A549 (cell line): ENCODE measurements around the gene AGBL4. TPM values are rescaled to one million over a fixed set of nuclear protein-coding genes. Genes with fewer than 3 reads are reported as not detected.

Experiments used
- ATAC-seq, 2 experiments: fragments of 200-7000 bp in 1 of 2; fragments of >200 bp in 1 of 2; cut with Nextera tagmentation in 1 of 2; cut with Tn5 transposase in 1 of 2; 3 replicates each; pipeline versions ENCODE4 v1.8.0 to v1.9.1; 2018 to 2020; ENCODE audit warnings: mild to moderate bottlenecking in 1 of 2, moderate library complexity in 1 of 2
- CTCF ChIA-PET: fragments of 300-600 bp; sonication (Branson Sonifier 250); formaldehyde crosslinking; extraction: SDS; loops from one replicate; lab custom pipeline; 2021; ENCODE audit warnings: antibody characterized with exemption, inconsistent platforms; lab: Yijun Ruan, JAX
- POLR2A ChIA-PET: fragments of 350-600 bp; formaldehyde crosslinking; extraction: SDS; loops from one replicate; lab custom pipeline; 2021; ENCODE audit warnings: antibody characterized with exemption, inconsistent platforms; lab: Yijun Ruan, JAX
- DNase-seq, 2 experiments: peaks; one replicate each; pipeline versions ENCODE4 v3.0.0 to v3.0.0-alpha.2; 2011 to 2016; ENCODE audit warnings: low read depth in 1 of 2, low spot score in 1 of 2
- FAIRE-seq: peaks from 2 replicates; lab custom pipeline; 2011; peaks lifted over from hg19 to GRCh38; lab: Jason Lieb, UNC
- H3K27ac ChIP-seq, 2 experiments: fragments of >200 bp; sonication (Bioruptor Twin); formaldehyde crosslinking; 3 replicates each; pipeline ENCODE4 v1.5.1; 2016 to 2017
- H3K4me1 ChIP-seq: fragments of >200 bp; sonication (Bioruptor Twin); formaldehyde crosslinking; 3 replicates; pipeline ENCODE4 v1.6.1; 2016
- H3K4me2 ChIP-seq: fragments of >200 bp; sonication (Bioruptor Twin); formaldehyde crosslinking; 3 replicates; pipeline ENCODE4 v1.6.1; 2016
- H3K4me3 ChIP-seq: fragments of >200 bp; sonication (Bioruptor Twin); formaldehyde crosslinking; 3 replicates; pipeline ENCODE4 v1.5.1; 2016
- H3K9me3 ChIP-seq: fragments of >200 bp; sonication (Bioruptor Twin); formaldehyde crosslinking; 3 replicates; pipeline ENCODE4 v1.6.1; 2016
- BHLHE40 ChIP-seq: IDR thresholded peaks from 2 replicates; pipeline ENCODE4 v1.6.1; 2012; ENCODE audit warnings: low read depth, low read length, inconsistent platforms
- CBX2 ChIP-seq: fragments of 200-600 bp; sonication (generic); IDR thresholded peaks from 2 replicates; pipeline ENCODE4 v1.6.1; 2016; ENCODE audit warnings: low read depth, mild to moderate bottlenecking, borderline replicate concordance
- EHF ChIP-seq: fragments of 250-450 bp; sonication (Bioruptor Pico); IDR thresholded peaks from 2 replicates; pipeline ENCODE4 v1.5.0; 2020; ENCODE audit warnings: mild to moderate bottlenecking
- ESRRA ChIP-seq: fragments of 150-350 bp; IDR thresholded peaks from 2 replicates; pipeline ENCODE4 v1.6.1; 2014; ENCODE audit warnings: mild to moderate bottlenecking, low read length, borderline replicate concordance
- HEYL ChIP-seq: fragments of 250-450 bp; sonication (Bioruptor Pico); IDR thresholded peaks from 2 replicates; pipeline ENCODE4 v1.8.0; 2021; ENCODE audit warnings: mild to moderate bottlenecking, moderate library complexity
- HOXA7 ChIP-seq: fragments of 250-450 bp; sonication (Bioruptor Pico); IDR thresholded peaks from 2 replicates; pipeline ENCODE4 v1.5.0; 2020; ENCODE audit warnings: mild to moderate bottlenecking, moderate library complexity
- HOXB5 ChIP-seq: fragments of 250-450 bp; sonication (Bioruptor Pico); IDR thresholded peaks from 2 replicates; pipeline ENCODE4 v1.5.0; 2020; ENCODE audit warnings: mild to moderate bottlenecking, moderate library complexity
- JUNB ChIP-seq: fragments of >200 bp; sonication (Bioruptor Twin); formaldehyde crosslinking; IDR thresholded peaks from 2 replicates; pipeline ENCODE4 v1.6.1; 2016
- NR3C1 ChIP-seq: fragments of >200 bp; sonication (Bioruptor Twin); formaldehyde crosslinking; IDR thresholded peaks from 3 replicates; pipeline ENCODE4 v1.6.1; 2017
- PHF8 ChIP-seq: fragments of 200-600 bp; sonication (generic); IDR thresholded peaks from 2 replicates; pipeline ENCODE4 v1.6.1; 2016; ENCODE audit warnings: low read depth, mild to moderate bottlenecking, antibody characterized with exemption, moderate library complexity, borderline replicate concordance
- RAD21 ChIP-seq, 2 experiments: fragments of >200 bp in 1 of 2; sonication (Bioruptor Twin) in 1 of 2; formaldehyde crosslinking in 1 of 2; IDR thresholded peaks in 1 of 2; conservative IDR thresholded peaks in 1 of 2; 2 replicates in 1 of 2; 3 replicates in 1 of 2; pipeline ENCODE4 v1.6.1; 2012 to 2018; ENCODE audit warnings: inconsistent platforms in 1 of 2
- RCOR1 ChIP-seq: fragments of 150-350 bp; IDR thresholded peaks from 2 replicates; pipeline ENCODE4 v1.6.1; 2014; ENCODE audit warnings: antibody characterized with exemption, low read length, low read depth
- RFX5 ChIP-seq: fragments of 450-650 bp; IDR thresholded peaks from 2 replicates; pipeline ENCODE4 v1.7.1; 2014; ENCODE audit warnings: antibody characterized with exemption, mild to moderate bottlenecking, moderate library complexity
- TFCP2L1 ChIP-seq: fragments of 250-450 bp; sonication (Bioruptor Pico); IDR thresholded peaks from 2 replicates; pipeline ENCODE4 v1.5.0; 2021; ENCODE audit warnings: mild to moderate bottlenecking
- TP53 ChIP-seq: fragments of 250-450 bp; sonication (Bioruptor Pico); IDR thresholded peaks from 2 replicates; pipeline ENCODE4 v1.5.0; 2021; ENCODE audit warnings: mild to moderate bottlenecking, moderate library complexity
- WGBS: methylation state at CpG from one replicate; pipeline ENCODE4 v1.1.6; 2017; ENCODE audit errors: missing lambda C conversion rate; 5-methylcytosine and 5-hydroxymethylcytosine counted together
- polyA plus RNA-seq, 4 experiments: library from polyadenylated mRNA; depleted of rRNA in 3 of 4; stranded (reverse); fragments of >200 nt; fragmentation: RNase III in 1 of 4; extraction: RNeasy Plus Mini Kit Qiagen cat#74134 plus additional on column Dnase treatment in 1 of 4; gene quantifications; 2 replicates in 3 of 4; 3 replicates in 1 of 4; pipeline ENCODE4 v1.2.3, GENCODE V29; 2011 to 2017
- TF ChIP-seq, protein P1 (sequence below): IDR thresholded peaks from 2 replicates; pipeline ENCODE4 v1.6.1; 2012
- TF ChIP-seq, protein P2 (sequence below): fragments of 450-650 bp; IDR thresholded peaks from 2 replicates; pipeline ENCODE4 v1.6.1; 2014; ENCODE audit warnings: antibody characterized with exemption
- TF ChIP-seq, protein P3 (sequence below): fragments of 150-350 bp; IDR thresholded peaks from 2 replicates; pipeline ENCODE4 v1.6.1; 2014; ENCODE audit warnings: low read depth, mild to moderate bottlenecking, low read length
- TF ChIP-seq, protein P4 (sequence below): fragments of 250-450 bp; sonication (Bioruptor Pico); IDR thresholded peaks from 2 replicates; pipeline ENCODE4 v1.5.0; 2020; ENCODE audit warnings: low read depth, mild to moderate bottlenecking, moderate library complexity
- TF ChIP-seq, protein P5 (sequence below): fragments of >200 bp; sonication (Bioruptor Twin); formaldehyde crosslinking; IDR thresholded peaks from 3 replicates; pipeline ENCODE4 v1.6.1; 2016
- TF ChIP-seq, protein P6 (sequence below): fragments of >200 bp; sonication (Bioruptor Twin); formaldehyde crosslinking; IDR thresholded peaks from 2 replicates; pipeline ENCODE4 v1.6.1; 2016
- TF ChIP-seq, protein P7 (sequence below): fragments of >200 bp; sonication (Bioruptor Twin); formaldehyde crosslinking; IDR thresholded peaks from 3 replicates; pipeline ENCODE4 v1.5.1; 2016

Gene AGBL4
- polyA plus RNA-seq, 2 of the 4 experiments (the other 2 are of a cell fraction): not detected

DNA sequence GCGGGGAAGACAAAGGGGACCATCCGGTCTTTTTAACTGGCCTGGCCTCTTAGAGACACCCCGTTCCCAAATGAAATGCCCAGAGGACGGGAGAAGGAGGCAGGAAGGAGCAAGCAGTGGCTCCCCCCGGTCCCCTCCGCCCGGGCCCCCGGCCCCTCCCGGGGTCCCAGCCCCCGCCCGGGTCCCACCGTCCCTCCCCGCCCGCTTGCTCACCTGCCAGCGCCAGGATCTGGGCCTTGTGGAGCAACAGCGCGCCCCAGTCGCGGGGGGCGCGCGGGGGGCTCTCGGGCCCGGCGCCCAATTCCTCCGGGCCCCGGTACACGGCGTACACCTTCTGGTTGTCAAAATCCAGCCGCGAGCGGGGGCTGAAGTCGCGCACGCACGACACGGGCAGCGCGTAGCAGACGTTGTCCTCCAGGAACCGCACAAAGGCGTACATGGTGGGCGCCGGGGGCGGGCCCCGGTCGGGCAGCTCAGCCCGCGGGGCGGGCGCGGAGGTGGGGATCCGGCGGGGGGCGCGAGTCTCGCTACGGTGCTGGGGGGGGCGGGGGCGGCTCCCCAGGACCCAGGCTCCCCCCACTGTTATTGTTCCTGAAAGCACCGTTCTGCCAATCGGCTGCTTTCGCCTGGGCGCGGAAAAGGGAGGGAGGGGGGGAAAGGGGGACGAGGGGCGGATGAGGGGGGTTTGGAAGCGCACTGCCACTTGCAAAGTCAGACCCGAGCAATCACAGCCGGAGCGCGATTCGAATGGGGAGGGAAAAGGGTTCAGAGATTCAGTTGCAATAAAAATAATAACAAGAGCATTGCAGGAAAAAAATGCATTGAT lies 1247.1 kb downstream of the AGBL4 start, which contains the start of gene BEND5:
Gene BEND5 (minus strand): TSS at position 499 of the 826 bp plus-strand sequence. CDS start 60 bp downstream, at position 439.
- DNase-seq (no peak), FAIRE-seq (no peak), ATAC-seq (no peak)
- Histone ChIP-seq H3K4me1 (no peaks in the 10 kb centered on the region), H3K4me2 (peak within 1 kb of the TSS; percentile 66), H3K27ac (0 out of 6 replicates have a peak within 1 kb of the TSS, but pooled peaks of 1 of the 2 experiments have one; percentile 24), H3K4me3 (peak within 1 kb of the TSS; percentile 38), H3K9me3 (no peaks in the 10 kb centered on the region)
- ChIA-PET POLR2A (no interaction called here), CTCF (no interaction called here)
- no peak for TF ChIP-seq TFCP2L1
- TF ChIP-seq, protein P1, sequence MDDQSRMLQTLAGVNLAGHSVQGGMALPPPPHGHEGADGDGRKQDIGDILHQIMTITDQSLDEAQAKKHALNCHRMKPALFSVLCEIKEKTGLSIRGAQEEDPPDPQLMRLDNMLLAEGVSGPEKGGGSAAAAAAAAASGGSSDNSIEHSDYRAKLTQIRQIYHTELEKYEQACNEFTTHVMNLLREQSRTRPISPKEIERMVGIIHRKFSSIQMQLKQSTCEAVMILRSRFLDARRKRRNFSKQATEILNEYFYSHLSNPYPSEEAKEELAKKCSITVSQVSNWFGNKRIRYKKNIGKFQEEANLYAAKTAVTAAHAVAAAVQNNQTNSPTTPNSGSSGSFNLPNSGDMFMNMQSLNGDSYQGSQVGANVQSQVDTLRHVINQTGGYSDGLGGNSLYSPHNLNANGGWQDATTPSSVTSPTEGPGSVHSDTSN: no peak
- no peak for TF ChIP-seq EHF (CRISPR knock-in tag)
- TF ChIP-seq RAD21 (conservative IDR thresholded peaks at IDR 0.05 in 1 of 2, IDR thresholded peaks at IDR 0.05 in 1 of 2): no peak
- TF ChIP-seq HOXB5 (CRISPR knock-in tag): no peak
- TF ChIP-seq, protein P2, sequence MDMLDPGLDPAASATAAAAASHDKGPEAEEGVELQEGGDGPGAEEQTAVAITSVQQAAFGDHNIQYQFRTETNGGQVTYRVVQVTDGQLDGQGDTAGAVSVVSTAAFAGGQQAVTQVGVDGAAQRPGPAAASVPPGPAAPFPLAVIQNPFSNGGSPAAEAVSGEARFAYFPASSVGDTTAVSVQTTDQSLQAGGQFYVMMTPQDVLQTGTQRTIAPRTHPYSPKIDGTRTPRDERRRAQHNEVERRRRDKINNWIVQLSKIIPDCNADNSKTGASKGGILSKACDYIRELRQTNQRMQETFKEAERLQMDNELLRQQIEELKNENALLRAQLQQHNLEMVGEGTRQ: no peak
- TF ChIP-seq, protein P3, sequence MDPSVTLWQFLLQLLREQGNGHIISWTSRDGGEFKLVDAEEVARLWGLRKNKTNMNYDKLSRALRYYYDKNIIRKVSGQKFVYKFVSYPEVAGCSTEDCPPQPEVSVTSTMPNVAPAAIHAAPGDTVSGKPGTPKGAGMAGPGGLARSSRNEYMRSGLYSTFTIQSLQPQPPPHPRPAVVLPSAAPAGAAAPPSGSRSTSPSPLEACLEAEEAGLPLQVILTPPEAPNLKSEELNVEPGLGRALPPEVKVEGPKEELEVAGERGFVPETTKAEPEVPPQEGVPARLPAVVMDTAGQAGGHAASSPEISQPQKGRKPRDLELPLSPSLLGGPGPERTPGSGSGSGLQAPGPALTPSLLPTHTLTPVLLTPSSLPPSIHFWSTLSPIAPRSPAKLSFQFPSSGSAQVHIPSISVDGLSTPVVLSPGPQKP: no peak
- WGBS: 25% methylated on average over 13 of the region's 73 CpGs

DNA sequence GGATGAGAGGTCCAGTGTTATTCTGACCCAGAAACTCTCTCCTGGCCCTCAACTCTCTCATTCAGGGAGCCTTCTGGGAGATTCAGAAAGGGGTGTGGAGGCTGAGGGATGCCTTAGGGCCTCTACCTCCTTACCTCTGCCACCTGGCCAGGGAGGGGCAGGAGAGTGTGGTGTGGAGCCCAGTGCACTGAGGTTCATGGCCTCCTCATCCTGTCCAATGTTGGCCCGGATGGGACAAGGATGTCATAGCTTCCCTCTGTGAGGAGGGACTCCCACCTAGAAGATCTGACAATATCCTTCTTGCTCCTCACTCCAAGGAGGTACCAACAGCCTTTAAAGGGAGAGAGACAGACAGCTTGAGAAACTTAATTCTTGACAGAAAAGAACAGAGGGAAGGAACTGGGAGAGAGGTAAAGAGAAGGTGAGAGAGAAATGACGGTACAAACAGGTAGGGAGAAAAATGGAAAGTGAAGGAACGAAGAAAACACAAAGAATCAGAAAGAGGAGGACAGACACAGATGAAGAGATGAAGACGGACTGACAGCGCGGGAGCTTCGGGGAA lies 1247.8 kb downstream of the AGBL4 start:
- no peak for FAIRE-seq
- TF ChIP-seq TFCP2L1 (no peak), CBX2 (no peak), HOXA7 (CRISPR knock-in tag) (no peak), NR3C1 (no peak), HOXB5 (CRISPR knock-in tag) (no peak), HEYL (CRISPR knock-in tag) (no peak), TP53 (CRISPR knock-in tag) (no peak), RCOR1 (no peak), RFX5 (no peak), BHLHE40 (no peak), EHF (CRISPR knock-in tag) (no peak), RAD21 (conservative IDR thresholded peaks at IDR 0.05 in 1 of 2, IDR thresholded peaks at IDR 0.05 in 1 of 2) (no peak), ESRRA (no peak), JUNB (no peak), PHF8 (no peak)
- TF ChIP-seq, protein P4, sequence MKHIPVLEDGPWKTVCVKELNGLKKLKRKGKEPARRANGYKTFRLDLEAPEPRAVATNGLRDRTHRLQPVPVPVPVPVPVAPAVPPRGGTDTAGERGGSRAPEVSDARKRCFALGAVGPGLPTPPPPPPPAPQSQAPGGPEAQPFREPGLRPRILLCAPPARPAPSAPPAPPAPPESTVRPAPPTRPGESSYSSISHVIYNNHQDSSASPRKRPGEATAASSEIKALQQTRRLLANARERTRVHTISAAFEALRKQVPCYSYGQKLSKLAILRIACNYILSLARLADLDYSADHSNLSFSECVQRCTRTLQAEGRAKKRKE (CRISPR knock-in tag): no peak
- TF ChIP-seq, protein P5, sequence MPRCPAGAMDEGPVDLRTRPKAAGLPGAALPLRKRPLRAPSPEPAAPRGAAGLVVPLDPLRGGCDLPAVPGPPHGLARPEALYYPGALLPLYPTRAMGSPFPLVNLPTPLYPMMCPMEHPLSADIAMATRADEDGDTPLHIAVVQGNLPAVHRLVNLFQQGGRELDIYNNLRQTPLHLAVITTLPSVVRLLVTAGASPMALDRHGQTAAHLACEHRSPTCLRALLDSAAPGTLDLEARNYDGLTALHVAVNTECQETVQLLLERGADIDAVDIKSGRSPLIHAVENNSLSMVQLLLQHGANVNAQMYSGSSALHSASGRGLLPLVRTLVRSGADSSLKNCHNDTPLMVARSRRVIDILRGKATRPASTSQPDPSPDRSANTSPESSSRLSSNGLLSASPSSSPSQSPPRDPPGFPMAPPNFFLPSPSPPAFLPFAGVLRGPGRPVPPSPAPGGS: no peak
- TF ChIP-seq, protein P3: no peak
- TF ChIP-seq, protein P6, sequence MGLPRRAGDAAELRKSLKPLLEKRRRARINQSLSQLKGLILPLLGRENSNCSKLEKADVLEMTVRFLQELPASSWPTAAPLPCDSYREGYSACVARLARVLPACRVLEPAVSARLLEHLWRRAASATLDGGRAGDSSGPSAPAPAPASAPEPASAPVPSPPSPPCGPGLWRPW: no peak
- TF ChIP-seq, protein P7, sequence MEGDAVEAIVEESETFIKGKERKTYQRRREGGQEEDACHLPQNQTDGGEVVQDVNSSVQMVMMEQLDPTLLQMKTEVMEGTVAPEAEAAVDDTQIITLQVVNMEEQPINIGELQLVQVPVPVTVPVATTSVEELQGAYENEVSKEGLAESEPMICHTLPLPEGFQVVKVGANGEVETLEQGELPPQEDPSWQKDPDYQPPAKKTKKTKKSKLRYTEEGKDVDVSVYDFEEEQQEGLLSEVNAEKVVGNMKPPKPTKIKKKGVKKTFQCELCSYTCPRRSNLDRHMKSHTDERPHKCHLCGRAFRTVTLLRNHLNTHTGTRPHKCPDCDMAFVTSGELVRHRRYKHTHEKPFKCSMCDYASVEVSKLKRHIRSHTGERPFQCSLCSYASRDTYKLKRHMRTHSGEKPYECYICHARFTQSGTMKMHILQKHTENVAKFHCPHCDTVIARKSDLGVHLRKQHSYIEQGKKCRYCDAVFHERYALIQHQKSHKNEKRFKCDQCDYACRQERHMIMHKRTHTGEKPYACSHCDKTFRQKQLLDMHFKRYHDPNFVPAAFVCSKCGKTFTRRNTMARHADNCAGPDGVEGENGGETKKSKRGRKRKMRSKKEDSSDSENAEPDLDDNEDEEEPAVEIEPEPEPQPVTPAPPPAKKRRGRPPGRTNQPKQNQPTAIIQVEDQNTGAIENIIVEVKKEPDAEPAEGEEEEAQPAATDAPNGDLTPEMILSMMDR: no peak
- TF ChIP-seq, all 56 proteins: peak for 0
- no peak for ATAC-seq
- Histone ChIP-seq H3K4me2 (no peak overlapping the region), H3K27ac (no peak overlapping the region), H3K4me3 (no peak overlapping the region), H3K4me1 (no peaks in the 10 kb centered on the region), H3K9me3 (no peaks in the 10 kb centered on the region)
- ChIA-PET POLR2A (no interaction called here), CTCF (interaction anchor here (0.6 to 0.7 kb wide), 2 partner anchors 98 to 385 kb away, joined by 3 read pairs; no protein-coding TSS in a partner anchor)
- 81% methylated on average over 7 of the region's 7 CpGs for WGBS
- no peak for DNase-seq
